ENCODE results near the gene GNPTAB. TPM values are rescaled to one million over a fixed set of nuclear protein-coding genes. Genes with fewer than 3 reads are reported as not detected.

The GNPTAB gene
- total RNA-seq, 1 donor from 2014 or later: 47.6 TPM

DNA sequence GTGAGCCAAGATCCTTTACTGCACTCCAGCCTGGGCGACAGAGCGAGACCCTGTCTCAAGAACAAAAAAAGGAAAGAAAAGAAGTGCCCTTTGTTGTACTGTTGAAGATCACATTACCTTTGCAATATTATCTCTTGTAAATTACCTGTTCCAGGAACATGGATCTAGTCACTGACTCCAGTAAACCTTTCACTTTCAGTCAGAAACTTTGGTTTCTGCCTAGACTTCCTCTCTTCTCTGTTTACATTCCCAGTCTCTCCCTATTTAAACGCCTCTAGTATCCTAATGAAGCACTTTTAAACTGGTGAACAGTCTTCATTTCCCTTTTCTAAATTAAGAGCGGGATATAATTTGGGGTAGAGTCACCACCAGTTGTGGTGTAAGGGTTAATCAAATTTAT is 120.5 kb downstream of the GNPTAB start:
- H3K9me3 Mint-ChIP-seq (ENCODE audit: unreplicated experiment): no peaks in the 10 kb centered on the region
- H3K27me3 Mint-ChIP-seq (ENCODE audit: unreplicated experiment): no peaks in the 10 kb centered on the region
- no peaks in the 10 kb centered on the region for H3K36me3 Mint-ChIP-seq (ENCODE audit: low read depth, unreplicated experiment)
- no peak overlapping the region for H3K4me3 Mint-ChIP-seq (ENCODE audit: unreplicated experiment)
- no peak overlapping the region for H3K27ac Mint-ChIP-seq (ENCODE audit: unreplicated experiment)
- peaks cover 4% of the 10 kb centered on the region for H3K4me1 Mint-ChIP-seq (ENCODE audit: unreplicated experiment)
- no peak for DNase-seq (ENCODE audit: low spot score)
- TF ChIP-seq, protein P1, sequence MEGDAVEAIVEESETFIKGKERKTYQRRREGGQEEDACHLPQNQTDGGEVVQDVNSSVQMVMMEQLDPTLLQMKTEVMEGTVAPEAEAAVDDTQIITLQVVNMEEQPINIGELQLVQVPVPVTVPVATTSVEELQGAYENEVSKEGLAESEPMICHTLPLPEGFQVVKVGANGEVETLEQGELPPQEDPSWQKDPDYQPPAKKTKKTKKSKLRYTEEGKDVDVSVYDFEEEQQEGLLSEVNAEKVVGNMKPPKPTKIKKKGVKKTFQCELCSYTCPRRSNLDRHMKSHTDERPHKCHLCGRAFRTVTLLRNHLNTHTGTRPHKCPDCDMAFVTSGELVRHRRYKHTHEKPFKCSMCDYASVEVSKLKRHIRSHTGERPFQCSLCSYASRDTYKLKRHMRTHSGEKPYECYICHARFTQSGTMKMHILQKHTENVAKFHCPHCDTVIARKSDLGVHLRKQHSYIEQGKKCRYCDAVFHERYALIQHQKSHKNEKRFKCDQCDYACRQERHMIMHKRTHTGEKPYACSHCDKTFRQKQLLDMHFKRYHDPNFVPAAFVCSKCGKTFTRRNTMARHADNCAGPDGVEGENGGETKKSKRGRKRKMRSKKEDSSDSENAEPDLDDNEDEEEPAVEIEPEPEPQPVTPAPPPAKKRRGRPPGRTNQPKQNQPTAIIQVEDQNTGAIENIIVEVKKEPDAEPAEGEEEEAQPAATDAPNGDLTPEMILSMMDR (IDR thresholded peaks at IDR 0.05; ENCODE audit: unreplicated experiment): no peak

DNA sequence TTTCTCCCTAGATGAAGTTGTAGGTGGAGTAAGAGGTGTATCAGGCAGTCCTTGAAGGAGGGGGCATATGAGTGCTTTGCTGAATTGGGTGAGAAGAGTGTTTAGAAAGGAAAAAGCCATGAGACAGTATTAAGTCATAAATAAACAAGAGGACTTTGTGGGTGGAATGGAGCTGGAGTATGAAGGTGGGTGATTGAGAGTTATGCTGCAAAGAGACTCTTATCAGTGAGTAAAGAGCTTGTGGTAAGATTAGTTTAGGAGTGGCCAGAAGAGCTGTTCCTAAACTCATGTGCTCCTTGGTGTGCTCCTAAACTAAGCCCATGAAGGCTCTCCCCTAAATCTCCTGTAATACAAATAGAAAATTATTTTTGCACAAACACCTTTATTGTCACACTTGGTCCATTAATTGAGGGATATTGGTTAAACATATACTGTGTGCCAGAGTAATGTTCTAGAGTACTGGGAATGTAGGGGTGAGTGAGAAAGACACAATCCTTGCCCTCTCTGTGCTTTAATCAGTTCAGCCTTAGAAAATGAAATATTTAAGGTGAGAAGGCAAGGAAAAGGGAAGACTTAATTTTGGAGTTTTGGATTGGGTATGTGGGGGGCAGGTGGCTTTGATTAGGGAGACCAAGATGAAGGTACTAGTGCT is 123.5 kb downstream of the GNPTAB start:
- no peaks in the 10 kb centered on the region for H3K9me3 Mint-ChIP-seq (ENCODE audit: unreplicated experiment)
- no peak overlapping the region for H3K4me3 Mint-ChIP-seq (ENCODE audit: unreplicated experiment)
- TF ChIP-seq, protein P1 (IDR thresholded peaks at IDR 0.05; ENCODE audit: unreplicated experiment): no peak
- no peak for DNase-seq (ENCODE audit: low spot score)
- no peaks in the 10 kb centered on the region for H3K27me3 Mint-ChIP-seq (ENCODE audit: unreplicated experiment)
- H3K27ac Mint-ChIP-seq (ENCODE audit: unreplicated experiment): no peak overlapping the region
- H3K36me3 Mint-ChIP-seq (ENCODE audit: low read depth, unreplicated experiment): no peaks in the 10 kb centered on the region
- peaks cover 4% of the 10 kb centered on the region for H3K4me1 Mint-ChIP-seq (ENCODE audit: unreplicated experiment)

- Mint-ChIP-seq H3K27ac (ENCODE audit: unreplicated experiment) (no peak overlapping the region), H3K4me1 (ENCODE audit: unreplicated experiment) (peaks cover 4% of the 10 kb centered on the region), H3K4me3 (ENCODE audit: unreplicated experiment) (no peak overlapping the region), H3K36me3 (ENCODE audit: low read depth, unreplicated experiment) (no peaks in the 10 kb centered on the region), H3K27me3 (ENCODE audit: unreplicated experiment) (no peaks in the 10 kb centered on the region), H3K9me3 (ENCODE audit: unreplicated experiment) (no peaks in the 10 kb centered on the region)
- no peak for DNase-seq (ENCODE audit: low spot score)
- TF ChIP-seq, protein P1 (IDR thresholded peaks at IDR 0.05; ENCODE audit: unreplicated experiment): no peak
These were observed 124.4 kb downstream of the GNPTAB start for GRCh38 chr12:101706403-101706802.

- no peak for DNase-seq (ENCODE audit: low spot score)
- H3K36me3 Mint-ChIP-seq (ENCODE audit: low read depth, unreplicated experiment): no peaks in the 10 kb centered on the region
- TF ChIP-seq, protein P1 (IDR thresholded peaks at IDR 0.05; ENCODE audit: unreplicated experiment): no peak
- H3K9me3 Mint-ChIP-seq (ENCODE audit: unreplicated experiment): no peaks in the 10 kb centered on the region
- H3K27ac Mint-ChIP-seq (ENCODE audit: unreplicated experiment): no peak overlapping the region
- H3K27me3 Mint-ChIP-seq (ENCODE audit: unreplicated experiment): peaks cover under 1% of the 10 kb centered on the region
- H3K4me1 Mint-ChIP-seq (ENCODE audit: unreplicated experiment): no peaks in the 10 kb centered on the region
- H3K4me3 Mint-ChIP-seq (ENCODE audit: unreplicated experiment): no peak overlapping the region
These were observed 127.3 kb downstream of the GNPTAB start for GRCh38 chr12:101703487-101703886.

DNA sequence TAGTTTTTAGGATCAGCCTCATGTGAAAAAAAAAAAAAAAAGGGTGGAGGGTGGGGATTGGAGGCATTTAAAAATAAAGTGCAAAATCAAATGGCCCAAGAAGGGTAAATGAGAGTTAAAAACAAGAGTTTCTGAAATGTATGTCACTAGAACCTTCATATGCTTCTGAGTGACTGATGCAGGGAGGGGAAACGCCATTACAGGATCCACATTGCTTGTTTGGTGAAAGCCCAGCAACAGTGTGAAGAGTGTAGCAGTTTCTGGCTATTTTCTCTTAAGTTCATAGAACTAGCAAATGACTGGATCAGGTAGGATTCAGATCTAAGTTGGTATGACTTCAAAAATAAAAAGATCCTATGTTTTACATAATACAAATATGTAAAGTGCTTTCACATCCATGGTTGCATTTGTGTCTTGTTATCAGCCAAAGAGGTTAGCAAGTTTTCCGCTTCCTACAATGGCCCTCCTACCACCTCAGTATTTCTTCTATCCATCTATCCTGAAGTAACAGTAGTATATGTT is 130.4 kb downstream of the GNPTAB start:
- Mint-ChIP-seq H3K27me3 (ENCODE audit: unreplicated experiment) (peaks cover 7% of the 10 kb centered on the region), H3K9me3 (ENCODE audit: unreplicated experiment) (no peaks in the 10 kb centered on the region), H3K36me3 (ENCODE audit: low read depth, unreplicated experiment) (no peaks in the 10 kb centered on the region), H3K27ac (ENCODE audit: unreplicated experiment) (no peak overlapping the region), H3K4me3 (ENCODE audit: unreplicated experiment) (no peak overlapping the region), H3K4me1 (ENCODE audit: unreplicated experiment) (peaks cover 5% of the 10 kb centered on the region)
- TF ChIP-seq, protein P1 (IDR thresholded peaks at IDR 0.05; ENCODE audit: unreplicated experiment): no peak
- no peak for DNase-seq (ENCODE audit: low spot score)

Measured in endothelial cell (in vitro differentiated cells).